Stimulated activated CD4-positive, alpha-beta T cell treated with anti-CD3 and anti-CD28 coated beads, Interleukin-15, amount 100 ng/mL, for 48 hours (primary cell): ENCODE data around the gene CYB561D2.
A peak's percentile ranks its signal among the peaks of the same experiment; 100 is the strongest.

Experiments used
- DNase-seq, 2 donors: peaks; one replicate each; pipeline ENCODE4 v3.0.0-alpha.2; 2020; ENCODE audit warnings: low read depth in 2 of 2

Gene CYB561D2

DNA sequence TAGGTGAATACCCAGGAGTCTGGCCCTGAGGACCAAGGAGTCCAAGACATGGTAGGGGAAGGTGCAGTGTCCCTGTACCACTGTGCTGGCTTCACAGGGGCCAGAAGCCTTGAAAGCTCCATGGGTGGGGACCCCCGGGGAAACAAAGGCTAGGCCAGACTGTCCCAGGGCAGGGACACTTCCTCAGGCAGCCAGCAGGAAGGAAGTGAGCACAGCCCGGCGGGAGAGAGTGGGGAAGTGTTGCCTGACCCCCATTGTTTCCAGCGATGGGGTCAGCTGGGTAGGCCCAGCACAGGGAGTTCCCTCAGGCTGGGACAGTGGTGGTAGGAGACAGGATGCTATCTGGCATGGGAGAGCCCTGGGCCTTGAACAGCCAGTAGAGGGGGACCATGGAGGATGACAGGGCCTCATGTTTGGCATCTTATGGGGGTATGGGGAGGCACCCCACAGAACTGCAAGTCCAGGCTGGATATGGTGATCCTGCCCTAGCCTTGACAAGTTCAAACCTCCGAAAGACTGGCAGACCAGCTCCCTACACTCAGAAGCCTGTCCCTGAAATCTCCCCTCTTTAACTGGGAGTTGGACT is 27.0 kb upstream of the CYB561D2 start:
- no peak for DNase-seq

DNA sequence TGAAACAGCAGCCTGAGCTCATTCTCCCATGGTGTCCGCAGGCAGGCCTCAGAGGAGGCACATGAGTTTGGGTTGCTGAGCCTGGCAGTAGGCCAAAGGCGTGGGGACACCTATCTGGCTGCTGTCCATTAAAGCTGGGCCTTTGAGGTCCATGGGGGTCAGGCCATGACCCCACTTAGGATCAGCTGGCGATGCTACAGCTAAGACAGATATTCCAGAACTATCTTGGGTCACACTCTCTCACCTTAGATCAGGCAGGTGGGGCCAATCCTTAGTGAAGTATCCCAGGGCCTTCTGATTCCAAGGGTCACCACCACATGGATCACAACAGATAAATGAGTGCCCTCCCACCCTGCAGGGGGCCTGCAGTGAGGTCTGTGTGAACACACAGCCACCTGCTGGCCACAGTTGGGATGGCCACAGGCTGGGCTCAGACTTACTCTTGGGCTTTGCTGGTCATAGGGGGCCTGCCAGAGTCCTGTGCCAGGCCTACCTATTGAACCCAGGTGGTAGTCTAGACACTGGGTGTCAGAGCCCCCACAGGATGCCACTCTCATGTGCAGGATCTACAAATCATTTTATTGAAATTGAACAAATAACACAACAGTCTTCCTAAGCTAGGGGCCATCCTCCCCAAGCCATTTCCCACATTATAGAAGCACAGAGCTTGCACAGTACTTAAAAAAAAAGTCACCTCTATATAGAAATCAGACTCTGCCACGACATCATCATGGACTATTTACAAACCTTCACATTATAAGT is 26.1 kb upstream of the CYB561D2 start:
- peak in 1 of 2 donors; percentile 57 for DNase-seq

DNA sequence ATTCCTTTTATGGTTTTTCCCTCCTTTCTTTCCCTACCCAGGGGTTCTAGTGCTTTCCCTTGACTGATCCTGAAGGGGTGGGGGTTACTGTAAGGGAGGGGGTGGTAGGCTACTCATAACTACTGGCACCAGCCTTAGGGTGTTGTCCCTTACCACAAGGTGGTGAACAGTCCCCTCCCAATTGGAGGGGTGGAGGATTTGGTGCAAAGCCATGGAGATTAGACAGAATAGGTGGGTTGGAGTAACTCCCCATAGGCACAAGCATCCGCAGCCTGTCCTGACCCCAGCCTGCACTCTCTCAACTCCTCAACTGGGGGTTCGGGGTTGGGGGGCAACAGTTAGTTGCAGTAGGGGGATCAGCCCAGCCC is 25.6 kb upstream of the CYB561D2 start:
- no peak for DNase-seq

DNA sequence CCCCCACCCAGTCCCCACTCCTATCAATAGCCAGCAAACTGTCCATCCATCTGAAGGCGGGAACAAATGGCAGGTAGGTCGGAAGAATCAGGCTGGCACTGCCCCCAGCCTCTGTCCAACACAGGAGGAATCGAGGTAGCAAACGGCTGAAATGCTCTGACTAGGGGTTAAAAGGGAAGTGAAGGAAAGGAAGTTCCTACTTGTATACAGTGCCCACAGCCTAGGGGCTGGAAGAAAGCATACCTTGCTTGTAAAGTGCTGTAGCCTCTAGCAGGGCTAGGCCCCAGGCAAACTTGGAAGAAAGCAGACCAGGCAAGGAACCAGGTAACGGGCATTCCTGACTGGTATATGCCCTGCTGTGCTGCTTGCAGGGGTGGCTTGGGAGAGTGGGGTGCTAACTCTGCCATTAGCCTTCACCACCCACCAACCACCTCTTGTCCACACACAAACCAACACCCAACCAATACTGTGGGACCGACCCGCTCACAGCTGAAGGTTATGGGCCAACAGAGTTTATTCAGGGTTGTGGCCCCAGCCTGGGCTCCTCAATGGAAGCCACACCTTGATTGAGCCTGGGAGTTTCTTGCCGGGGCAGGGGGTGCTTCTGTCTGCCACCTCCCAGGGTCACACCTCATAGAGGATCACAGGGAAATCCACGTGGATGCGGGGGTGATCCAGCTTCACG is 25.0 kb upstream of the CYB561D2 start:
- no peak for DNase-seq

- DNase-seq = no peak
These were observed 24.5 kb upstream of the CYB561D2 start for GRCh38 chr3:50326182-50326541.

GRCh38 chr3:50327129-50327528 is 23.5 kb upstream of the CYB561D2 start:
- DNase-seq = no peak

- DNase-seq = peak; percentile 92 to 93
These were observed 22.5 kb upstream of the CYB561D2 start, which contains the start of gene TUSC2 for GRCh38 chr3:50327943-50328691. Gene TUSC2 (minus strand): TSS chr3:50328223. CDS start chr3:50328099, 124 bp downstream.

- no peak for DNase-seq
These were observed 20.3 kb upstream of the CYB561D2 start for GRCh38 chr3:50330330-50330729.

DNA sequence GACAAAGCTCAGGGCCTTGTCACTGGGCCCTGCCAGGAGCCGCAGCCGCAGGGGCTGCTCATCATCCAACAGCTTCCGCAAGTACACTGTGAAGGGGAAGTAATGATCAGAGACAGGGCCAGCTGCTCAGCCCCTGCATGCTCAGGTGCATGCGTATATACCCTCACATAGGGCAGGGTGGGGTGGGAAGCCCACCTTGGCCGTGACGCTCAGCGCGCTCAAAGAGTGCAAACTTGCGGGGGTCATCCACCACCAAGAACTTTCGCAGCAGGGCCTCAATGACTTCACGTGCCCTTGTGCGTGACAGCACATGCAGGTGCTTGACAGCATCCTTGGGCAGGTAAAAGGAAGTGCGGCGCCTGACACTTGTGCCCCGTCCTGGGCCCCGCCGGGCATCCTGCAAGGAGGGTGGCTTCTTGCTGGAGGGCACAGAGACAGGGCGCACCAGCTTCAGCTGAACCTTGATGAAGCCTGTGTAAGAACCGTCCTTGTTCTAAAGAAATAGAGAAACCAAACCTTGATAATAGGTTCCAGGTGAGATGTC is 19.2 kb upstream of the CYB561D2 start:
- no peak for DNase-seq

GRCh38 chr3:50333744-50334328 is 16.8 kb upstream of the CYB561D2 start:
- no peak for DNase-seq

GRCh38 chr3:50334339-50335075 is 16.2 kb upstream of the CYB561D2 start:
- no peak for DNase-seq

GRCh38 chr3:50336452-50337174 is 14.0 kb upstream of the CYB561D2 start:
- DNase-seq = peak in 1 of 2 donors; percentile 50

DNA sequence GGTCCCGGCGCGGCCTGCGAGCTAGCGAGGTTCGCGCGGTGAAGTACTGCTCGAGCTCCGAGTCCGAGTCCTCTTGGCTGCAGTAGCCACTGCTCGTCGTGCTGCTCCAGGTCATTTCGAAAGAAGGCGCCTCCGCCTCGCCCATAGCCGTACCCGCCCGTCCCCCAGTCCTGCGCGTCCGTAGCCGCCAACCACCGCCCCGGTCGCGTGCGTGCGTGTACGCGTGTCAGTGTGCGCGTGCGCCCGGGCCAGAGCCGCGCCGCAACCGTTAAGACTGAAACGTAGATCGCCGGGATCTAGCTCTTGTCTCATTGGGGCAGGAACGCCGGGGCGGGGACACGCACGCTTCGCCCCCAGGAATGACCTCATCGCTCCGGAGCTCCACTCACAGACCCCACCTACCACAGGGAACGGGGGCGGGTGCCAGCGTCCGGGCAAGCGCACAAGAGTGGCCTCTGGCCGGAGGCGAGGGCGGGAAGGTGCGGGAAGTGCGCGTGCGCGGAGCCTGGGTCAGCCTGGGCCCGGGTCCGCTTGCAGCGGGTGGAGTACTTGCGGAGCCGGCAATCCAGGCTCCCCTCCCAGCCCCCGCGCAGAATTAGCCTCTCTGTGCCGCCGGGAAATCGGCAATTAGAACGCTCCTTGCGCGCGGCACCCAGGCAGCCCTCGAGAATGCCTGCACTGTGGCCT is 13.3 kb upstream of the CYB561D2 start:
- peak; percentile 96 to 97 for DNase-seq

DNA sequence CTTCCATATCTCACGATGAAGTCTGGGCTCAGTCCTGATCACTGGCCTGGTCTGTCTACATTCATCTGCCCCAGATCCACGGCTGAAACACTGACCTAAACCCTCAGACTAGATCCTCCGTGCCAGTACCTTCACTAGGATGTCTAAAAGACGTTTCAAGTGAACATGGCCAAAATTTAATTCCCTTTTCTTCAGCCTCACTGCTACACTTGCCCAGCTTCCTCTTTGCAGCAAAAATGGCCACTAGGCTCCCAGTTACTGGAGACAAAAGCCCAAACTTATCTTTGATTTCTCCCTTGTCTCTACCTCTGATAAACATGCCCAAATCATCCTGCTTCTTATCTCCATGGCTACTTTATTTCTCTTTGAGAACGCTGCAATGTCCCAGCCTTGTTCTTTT is 11.7 kb upstream of the CYB561D2 start:
- no peak for DNase-seq

GRCh38 chr3:50339485-50340146 is 11.0 kb upstream of the CYB561D2 start:
- no peak for DNase-seq

GRCh38 chr3:50340147-50340447 is 10.6 kb upstream of the CYB561D2 start:
- no peak for DNase-seq

DNA sequence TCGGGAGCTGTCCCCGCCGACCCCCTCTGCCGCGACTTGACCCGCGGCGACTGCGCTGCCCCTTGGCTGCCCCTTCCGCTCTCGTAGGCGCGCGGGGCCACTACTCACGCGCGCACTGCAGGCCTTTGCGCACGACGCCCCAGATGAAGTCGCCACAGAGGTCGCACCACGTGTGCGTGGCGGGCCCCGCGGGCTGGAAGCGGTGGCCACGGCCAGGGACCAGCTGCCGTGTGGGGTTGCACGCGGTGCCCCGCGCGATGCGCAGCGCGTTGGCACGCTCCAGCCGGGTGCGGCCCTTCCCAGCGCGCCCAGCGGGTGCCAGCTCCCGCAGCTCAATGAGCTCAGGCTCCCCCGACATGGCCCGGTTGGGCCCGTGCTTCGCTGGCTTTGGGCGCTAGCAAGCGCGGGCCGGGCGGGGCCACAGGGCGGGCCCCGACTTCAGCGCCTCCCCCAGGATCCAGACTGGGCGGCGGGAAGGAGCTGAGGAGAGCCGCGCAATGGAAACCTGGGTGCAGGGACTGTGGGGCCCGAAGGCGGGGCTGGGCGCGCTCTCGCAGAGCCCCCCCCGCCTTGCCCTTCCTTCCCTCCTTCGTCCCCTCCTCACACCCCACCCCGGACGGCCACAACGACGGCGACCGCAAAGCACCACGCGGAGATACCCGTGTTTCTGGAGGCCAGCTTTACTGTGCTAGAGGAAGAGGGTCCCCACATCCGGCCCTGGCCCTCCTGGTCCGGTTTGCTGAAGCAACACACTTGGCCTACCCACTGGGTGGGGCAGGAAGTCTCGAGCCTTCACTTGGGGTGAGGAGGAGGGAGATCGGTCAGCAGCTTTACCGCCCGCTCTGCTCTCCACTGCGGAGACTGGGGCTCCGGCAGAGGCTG is 10.0 kb upstream of the CYB561D2 start, which contains the start of gene RASSF1:
TSS of gene RASSF1 (minus strand) at position 389 of the 882 bp plus-strand sequence. CDS start at position 358, 31 bp downstream.
- peak in 1 of 2 donors; percentile 65 for DNase-seq

- no peak for DNase-seq
These were observed 9.1 kb upstream of the CYB561D2 start for GRCh38 chr3:50341537-50341936.
